Esophagus muscularis mucosa (tissue), 4 donors: ENCODE data around the gene SIK3.

ENCODE experiments used
- EP300 ChIP-seq: sonication (generic); formaldehyde crosslinking; IDR thresholded peaks from one replicate; pipeline ENCODE4 v1.6.1; 2017; ENCODE audit warnings: antibody characterized with exemption
- POLR2A ChIP-seq: fragments of 450-650 bp; IDR thresholded peaks from one replicate; pipeline ENCODE4 v1.6.1; 2017; ENCODE audit warnings: antibody characterized with exemption, moderate library complexity, mild to moderate bottlenecking, low read depth
- POLR2AphosphoS5 ChIP-seq, 2 donors: sonication (generic); formaldehyde crosslinking; IDR thresholded peaks; one replicate each; pipeline ENCODE4 v1.6.1; 2017; ENCODE audit warnings: antibody characterized with exemption in 2 of 2
- TF ChIP-seq, protein P1 (sequence below), 3 experiments: fragments of 200-600 bp in 2 of 3; fragments of 450-650 bp in 1 of 3; sonication (generic) in 2 of 3; IDR thresholded peaks; one replicate each; pipeline ENCODE4 v1.5.1; 2017 to 2019; ENCODE audit warnings: antibody characterized with exemption in 3 of 3, mild to moderate bottlenecking in 2 of 3, moderate library complexity in 1 of 3

DNA sequence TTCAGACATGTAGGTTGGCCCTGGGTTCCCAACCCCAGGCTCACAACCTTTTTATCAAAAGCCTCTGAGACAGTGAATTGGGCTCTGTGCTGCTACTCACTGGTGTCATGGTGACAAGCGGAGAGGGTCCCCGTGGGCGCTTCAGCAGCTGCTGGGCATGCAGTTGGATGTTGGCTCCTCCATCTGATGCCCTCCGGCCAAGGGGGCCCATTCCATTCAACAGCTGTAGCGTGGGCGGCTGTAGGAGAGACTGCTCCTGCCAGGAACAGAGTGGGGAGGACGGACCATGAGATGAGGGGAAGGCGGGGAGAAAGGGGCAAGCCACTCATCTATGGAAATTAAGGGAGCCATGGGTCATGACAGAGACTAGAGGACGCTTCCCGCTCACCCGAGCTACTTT lies 224.8 kb downstream of the SIK3 start:
- TF ChIP-seq, protein P1, sequence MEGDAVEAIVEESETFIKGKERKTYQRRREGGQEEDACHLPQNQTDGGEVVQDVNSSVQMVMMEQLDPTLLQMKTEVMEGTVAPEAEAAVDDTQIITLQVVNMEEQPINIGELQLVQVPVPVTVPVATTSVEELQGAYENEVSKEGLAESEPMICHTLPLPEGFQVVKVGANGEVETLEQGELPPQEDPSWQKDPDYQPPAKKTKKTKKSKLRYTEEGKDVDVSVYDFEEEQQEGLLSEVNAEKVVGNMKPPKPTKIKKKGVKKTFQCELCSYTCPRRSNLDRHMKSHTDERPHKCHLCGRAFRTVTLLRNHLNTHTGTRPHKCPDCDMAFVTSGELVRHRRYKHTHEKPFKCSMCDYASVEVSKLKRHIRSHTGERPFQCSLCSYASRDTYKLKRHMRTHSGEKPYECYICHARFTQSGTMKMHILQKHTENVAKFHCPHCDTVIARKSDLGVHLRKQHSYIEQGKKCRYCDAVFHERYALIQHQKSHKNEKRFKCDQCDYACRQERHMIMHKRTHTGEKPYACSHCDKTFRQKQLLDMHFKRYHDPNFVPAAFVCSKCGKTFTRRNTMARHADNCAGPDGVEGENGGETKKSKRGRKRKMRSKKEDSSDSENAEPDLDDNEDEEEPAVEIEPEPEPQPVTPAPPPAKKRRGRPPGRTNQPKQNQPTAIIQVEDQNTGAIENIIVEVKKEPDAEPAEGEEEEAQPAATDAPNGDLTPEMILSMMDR (IDR thresholded peaks at IDR 0.05), result no peak
- TF ChIP-seq POLR2AphosphoS5 (IDR thresholded peaks at IDR 0.05) (no peak), POLR2A (no peak), EP300 (no peak)
